Sigmoid colon (tissue), 7 donors: ENCODE results near the gene CEACAM19. TPM values are rescaled to one million over a fixed set of nuclear protein-coding genes. Genes with fewer than 3 reads are reported as not detected.
"Not testable (repeated sequence)": the region's sequence is repeated elsewhere in the genome, so short reads cannot be mapped to it uniquely, and the experiment has no call there.

ENCODE experiments used
- DNase-seq: peaks from one replicate; pipeline ENCODE4 v3.0.0-alpha.2; 2019
- H3K27ac ChIP-seq, 4 donors: fragments of 200-600 bp; sonication (generic); one replicate each; pipeline ENCODE4 v1.5.1; 2016 to 2019; ENCODE audit warnings: mild to moderate bottlenecking in 1 of 4
- H3K27me3 ChIP-seq, 3 donors: fragments of 200-600 bp; sonication (generic); one replicate each; pipeline ENCODE4 v1.5.1; 2019; ENCODE audit warnings: mild to moderate bottlenecking in 1 of 3
- H3K36me3 ChIP-seq, 4 donors: fragments of 200-600 bp; sonication (generic); one replicate each; pipeline ENCODE4 v1.5.1; 2016 to 2019
- H3K4me1 ChIP-seq, 4 donors: fragments of 200-600 bp; sonication (generic); one replicate each; pipeline ENCODE4 v1.5.1; 2017 to 2019
- H3K4me3 ChIP-seq, 4 donors: fragments of 200-600 bp; sonication (generic); one replicate each; pipeline ENCODE4 v1.5.1; 2017 to 2019; ENCODE audit warnings: mild to moderate bottlenecking in 2 of 4, moderate library complexity in 1 of 4
- H3K9me3 ChIP-seq, 4 donors: fragments of 200-600 bp in 3 of 4; sonication (generic) in 3 of 4; one replicate each; pipeline versions ENCODE4 v1.5.1 to v1.6.1; 2013 to 2019
- EP300 ChIP-seq, 4 donors: sonication (generic); formaldehyde crosslinking; IDR thresholded peaks; one replicate each; pipeline ENCODE4 v1.6.1; 2017; ENCODE audit warnings: antibody characterized with exemption in 4 of 4
- POLR2A ChIP-seq, 2 donors: fragments of 450-650 bp; IDR thresholded peaks; one replicate each; pipeline ENCODE4 v1.6.1; 2016; ENCODE audit warnings: antibody characterized with exemption in 2 of 2, mild to moderate bottlenecking in 2 of 2, moderate library complexity in 2 of 2
- POLR2AphosphoS5 ChIP-seq, 4 donors: sonication (generic); formaldehyde crosslinking; IDR thresholded peaks; one replicate each; pipeline ENCODE4 v1.6.1; 2017; ENCODE audit warnings: antibody characterized with exemption in 4 of 4
- WGBS, 2 donors: extraction: QIAGEN DNeasy Blood & Tissue Kit; methylation state at CpG; one replicate each; pipeline ENCODE4 v1.1.7; 2013; 5-methylcytosine and 5-hydroxymethylcytosine counted together
- intact Hi-C: fragments of 100-400 bp; cut with DNase I; formaldehyde crosslinking; loops from one replicate; pipeline ENCODE4 v1.15.1; 2023
- polyA plus RNA-seq, 3 donors: library from polyadenylated mRNA; stranded (reverse); fragments of 200-250 nt; gene quantifications; one replicate each; pipeline ENCODE4 v1.2.3, GENCODE V29; 2013
- total RNA-seq, 4 donors: library from RNA; depleted of rRNA; stranded (reverse); fragments of >200 nt; gene quantifications; one replicate each; pipeline ENCODE4 v1.1.0, GENCODE V29; 2016
- TF ChIP-seq, protein P1 (sequence below), 4 experiments: fragments of 450-650 bp in 3 of 4; fragments of 200-600 bp in 1 of 4; IDR thresholded peaks; one replicate each; pipeline ENCODE4 v1.5.1; 2016 to 2019; ENCODE audit warnings: antibody characterized with exemption in 4 of 4, mild to moderate bottlenecking in 3 of 4, moderate library complexity in 2 of 4
- donor health status: healthy with polysubstance abuse.
- donor health status: Bipolar disorder and iron deficiency.
- donor health status: healthy.

CEACAM19 gene
- total and polyA plus RNA-seq, 7 donors: 0.60 to 5.3 (median 1.4) TPM

DNA sequence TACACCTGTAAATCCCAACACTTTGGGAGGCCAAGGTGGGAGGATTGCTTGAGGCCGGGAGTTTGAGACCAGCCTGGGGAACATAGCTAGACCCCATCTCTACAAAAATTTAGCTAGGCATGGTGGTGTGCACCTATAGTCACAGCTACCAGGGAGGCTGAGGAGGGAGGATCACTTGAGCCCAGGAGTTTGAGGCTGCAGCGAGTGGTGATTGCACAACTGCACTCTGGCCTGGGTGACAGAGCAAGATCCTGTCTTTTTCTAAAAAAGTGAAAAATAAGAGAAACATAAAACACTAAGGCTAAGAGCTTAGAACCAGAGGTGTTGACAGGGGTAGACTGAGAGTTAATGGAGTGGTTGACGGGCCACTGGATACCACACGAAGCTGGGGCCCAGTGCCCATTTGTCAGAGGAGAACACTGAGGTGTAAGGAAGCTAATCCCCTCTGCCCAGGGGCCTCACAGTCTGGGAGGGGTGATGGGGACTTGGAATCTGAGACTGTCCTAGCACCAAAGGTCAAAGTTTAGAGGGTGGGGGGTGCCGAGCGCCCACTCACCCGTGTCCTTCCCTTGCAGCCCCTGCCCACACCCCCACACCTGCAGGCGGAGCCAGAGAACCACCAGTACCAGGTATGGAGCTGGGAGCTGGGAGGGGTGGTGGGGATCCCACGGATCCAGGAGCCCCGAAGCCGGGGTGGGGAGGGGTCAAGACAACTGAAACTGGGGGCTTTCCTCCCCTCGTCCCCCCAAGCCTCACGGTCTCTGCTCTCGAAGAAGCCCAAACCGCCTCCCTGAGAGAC, 10.9 kb downstream of the CEACAM19 start:
- TF ChIP-seq EP300 (IDR thresholded peaks at IDR 0.05) (no peak), POLR2AphosphoS5 (IDR thresholded peaks at IDR 0.05) (no peak), POLR2A (IDR thresholded peaks at IDR 0.05) (no peak)
- TF ChIP-seq, protein P1, sequence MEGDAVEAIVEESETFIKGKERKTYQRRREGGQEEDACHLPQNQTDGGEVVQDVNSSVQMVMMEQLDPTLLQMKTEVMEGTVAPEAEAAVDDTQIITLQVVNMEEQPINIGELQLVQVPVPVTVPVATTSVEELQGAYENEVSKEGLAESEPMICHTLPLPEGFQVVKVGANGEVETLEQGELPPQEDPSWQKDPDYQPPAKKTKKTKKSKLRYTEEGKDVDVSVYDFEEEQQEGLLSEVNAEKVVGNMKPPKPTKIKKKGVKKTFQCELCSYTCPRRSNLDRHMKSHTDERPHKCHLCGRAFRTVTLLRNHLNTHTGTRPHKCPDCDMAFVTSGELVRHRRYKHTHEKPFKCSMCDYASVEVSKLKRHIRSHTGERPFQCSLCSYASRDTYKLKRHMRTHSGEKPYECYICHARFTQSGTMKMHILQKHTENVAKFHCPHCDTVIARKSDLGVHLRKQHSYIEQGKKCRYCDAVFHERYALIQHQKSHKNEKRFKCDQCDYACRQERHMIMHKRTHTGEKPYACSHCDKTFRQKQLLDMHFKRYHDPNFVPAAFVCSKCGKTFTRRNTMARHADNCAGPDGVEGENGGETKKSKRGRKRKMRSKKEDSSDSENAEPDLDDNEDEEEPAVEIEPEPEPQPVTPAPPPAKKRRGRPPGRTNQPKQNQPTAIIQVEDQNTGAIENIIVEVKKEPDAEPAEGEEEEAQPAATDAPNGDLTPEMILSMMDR (IDR thresholded peaks at IDR 0.05): no peak
- H3K36me3 ChIP-seq: peaks cover 0 to 3% (median 0%) of the 10 kb centered on the region in 4 donors
- intact Hi-C loops: no loop called here
- 85 to 90% methylated on average over 15 of the region's 15 CpGs for WGBS, 2 donors
- H3K27me3 ChIP-seq: no peaks in the 10 kb centered on the region
- no peak overlapping the region for H3K4me3 ChIP-seq
- DNase-seq: no peak
- H3K27ac ChIP-seq: no peak overlapping the region
- H3K4me1 ChIP-seq: no peaks in the 10 kb centered on the region
- no peaks in the 10 kb centered on the region for H3K9me3 ChIP-seq

DNA sequence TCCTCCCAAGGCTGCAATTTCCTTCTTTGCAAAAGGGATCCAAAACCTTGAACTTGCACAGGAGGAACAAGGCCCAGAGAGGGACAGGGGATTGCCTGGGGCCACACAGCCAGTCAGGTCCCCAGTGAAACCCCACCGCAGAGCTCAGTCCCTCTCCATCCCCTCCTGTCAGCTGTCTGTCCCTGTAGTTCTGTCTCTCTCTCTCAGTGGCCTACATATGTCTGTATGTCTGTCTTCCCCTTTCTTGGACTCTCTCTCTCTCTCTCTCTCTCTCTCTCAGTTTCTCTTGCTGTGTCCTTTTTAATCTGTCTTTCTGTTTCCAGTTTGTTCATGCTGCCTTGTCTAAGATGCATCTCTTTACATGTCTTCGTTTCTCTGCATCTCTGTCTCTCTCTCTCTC, 11.5 kb downstream of the CEACAM19 start:
- Histone ChIP-seq H3K36me3 (peaks cover 0 to 3% (median 0%) of the 10 kb centered on the region in 4 donors), H3K4me3 (no peak overlapping the region), H3K4me1 (no peaks in the 10 kb centered on the region), H3K9me3 (no peaks in the 10 kb centered on the region), H3K27ac (no peak overlapping the region), H3K27me3 (no peaks in the 10 kb centered on the region)
- DNase-seq: no peak
- intact Hi-C loops: no loop called here
- 88 to 93% methylated on average over 2 of the region's 2 CpGs for WGBS, 2 donors
- no peak for TF ChIP-seq POLR2A (IDR thresholded peaks at IDR 0.05)
- no peak for TF ChIP-seq EP300 (IDR thresholded peaks at IDR 0.05)
- TF ChIP-seq POLR2AphosphoS5 (IDR thresholded peaks at IDR 0.05): no peak
- TF ChIP-seq, protein P1 (IDR thresholded peaks at IDR 0.05): no peak

DNA sequence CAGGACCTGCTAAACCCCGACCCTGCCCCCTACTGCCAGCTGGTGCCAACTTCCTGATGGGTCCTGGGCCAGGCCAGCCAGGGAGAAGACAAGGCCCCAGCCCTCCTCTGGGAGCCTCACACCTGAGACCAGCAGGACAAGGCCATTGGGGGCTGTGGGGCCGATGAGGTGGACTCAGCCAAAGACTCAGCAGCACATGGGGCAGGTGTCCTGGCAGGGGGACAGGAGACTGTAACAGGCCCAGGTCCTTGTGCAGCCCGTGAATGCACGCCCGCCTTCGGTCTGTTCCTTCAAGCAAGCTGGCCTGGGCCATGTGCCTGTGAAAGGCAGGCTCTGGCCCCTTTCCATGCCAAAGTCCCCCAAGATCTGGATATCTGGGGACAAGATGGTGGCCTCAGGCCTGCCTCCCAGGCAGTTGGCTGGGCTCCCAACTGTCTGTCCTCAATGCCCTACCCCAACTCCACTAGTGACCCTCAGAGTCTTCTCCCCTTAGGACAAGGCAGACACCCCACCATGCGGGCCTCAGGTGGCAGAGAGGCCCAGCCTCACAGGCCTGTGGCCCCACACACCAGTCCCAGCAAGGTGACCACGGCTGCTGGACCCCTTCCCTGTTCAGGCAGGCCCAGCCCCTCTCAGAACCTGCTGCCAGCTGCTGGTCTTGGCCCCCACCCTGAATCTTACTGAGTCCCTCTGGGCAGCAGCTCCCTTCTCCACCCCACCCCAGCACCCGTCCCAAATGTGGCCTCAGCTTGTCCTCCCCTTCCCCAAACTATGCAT, 12.3 kb downstream of the CEACAM19 start:
- no peaks in the 10 kb centered on the region for H3K9me3 ChIP-seq
- TF ChIP-seq POLR2A (IDR thresholded peaks at IDR 0.05) (no peak), EP300 (IDR thresholded peaks at IDR 0.05) (no peak), POLR2AphosphoS5 (IDR thresholded peaks at IDR 0.05) (no peak)
- TF ChIP-seq, protein P1 (IDR thresholded peaks at IDR 0.05): no peak
- H3K27ac ChIP-seq: no peak overlapping the region
- H3K4me3 ChIP-seq: no peak overlapping the region
- WGBS, 2 donors: 75 to 78% methylated on average over 9 of the region's 9 CpGs
- DNase-seq: no peak
- H3K4me1 ChIP-seq: no peaks in the 10 kb centered on the region
- intact Hi-C loops: no loop called here
- H3K36me3 ChIP-seq: peaks cover 0 to 3% (median 0%) of the 10 kb centered on the region in 4 donors
- peaks cover 0 to 3% (median 0%) of the 10 kb centered on the region in 3 donors for H3K27me3 ChIP-seq

DNA sequence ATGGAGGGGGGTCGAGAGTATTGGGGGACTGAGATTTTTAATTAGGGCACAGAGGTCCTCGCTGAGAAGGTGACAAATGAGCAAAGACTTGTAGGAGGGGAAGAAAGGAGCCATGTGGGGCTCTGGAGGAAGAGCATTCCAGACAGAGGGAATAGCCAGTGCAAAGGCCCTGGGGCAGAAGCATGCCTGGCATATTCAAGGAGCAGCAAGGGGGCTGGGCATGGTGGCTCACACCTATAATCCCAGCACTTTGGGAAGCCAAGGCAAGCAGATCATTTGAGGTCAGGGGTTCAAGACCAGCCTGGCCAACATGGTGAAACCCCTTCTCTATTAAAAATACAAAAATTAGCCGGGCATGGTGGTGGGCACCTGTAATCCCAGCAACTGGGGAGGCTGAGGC, 13.1 kb downstream of the CEACAM19 start:
- 91% methylated on average over 3 of the region's 3 CpGs for WGBS, 2 donors
- H3K27me3 ChIP-seq, H3K9me3 ChIP-seq, H3K4me3 ChIP-seq, intact Hi-C loops, DNase-seq, H3K4me1 ChIP-seq, H3K36me3 ChIP-seq: not testable (repeated sequence)
- peak overlapping the region in 1 of 4 donors; percentile 41 for H3K27ac ChIP-seq
